H9 (cell line): ENCODE measurements around the gene PXDN. TPM values are rescaled to one million over a fixed set of nuclear protein-coding genes. Genes with fewer than 3 reads are reported as not detected.

Experiments
- DNase-seq: peaks from one replicate; pipeline ENCODE4 v3.0.0-alpha.2; 2017
- H2AFZ ChIP-seq: one replicate; pipeline ENCODE4 v1.6.1; 2013; ENCODE audit warnings: mild to moderate bottlenecking, low read length, control low read depth, moderate library complexity
- H2AK5ac ChIP-seq: 2 replicates; pipeline ENCODE4 v1.6.1; 2013; ENCODE audit warnings: low read length, control low read depth, mixed read lengths; ENCODE audit not compliant: insufficient read length
- H2BK120ac ChIP-seq: one replicate; pipeline ENCODE4 v1.6.1; 2013; ENCODE audit warnings: low read depth, mild to moderate bottlenecking, low read length, control low read depth, inconsistent platforms; ENCODE audit not compliant: poor library complexity, severe bottlenecking
- H2BK12ac ChIP-seq: 2 replicates; pipeline ENCODE4 v1.6.1; 2013; ENCODE audit warnings: low read length, control low read depth, mixed read lengths, low read depth; ENCODE audit not compliant: insufficient read length
- H2BK15ac ChIP-seq: 2 replicates; pipeline ENCODE4 v1.6.1; 2013; ENCODE audit warnings: low read depth, low read length, control low read depth
- H2BK20ac ChIP-seq: one replicate; pipeline ENCODE4 v1.6.1; 2013; ENCODE audit warnings: low read depth, mild to moderate bottlenecking, low read length, control low read depth, inconsistent platforms; ENCODE audit not compliant: poor library complexity, severe bottlenecking
- H2BK5ac ChIP-seq: 2 replicates; pipeline ENCODE4 v1.6.1; 2013; ENCODE audit warnings: low read length, control low read depth, mixed read lengths; ENCODE audit not compliant: insufficient read length
- H3K14ac ChIP-seq: 2 replicates; pipeline ENCODE4 v1.6.1; 2013; ENCODE audit warnings: low read length, control low read depth; ENCODE audit not compliant: insufficient read depth
- H3K18ac ChIP-seq: 2 replicates; pipeline ENCODE4 v1.6.1; 2013; ENCODE audit warnings: low read depth, mild to moderate bottlenecking, mixed read lengths, low read length, control low read depth; ENCODE audit not compliant: insufficient read length
- H3K23ac ChIP-seq: 2 replicates; pipeline ENCODE4 v1.6.1; 2013; ENCODE audit warnings: low read length, control low read depth, mixed read lengths, low read depth; ENCODE audit not compliant: insufficient read length
- H3K23me2 ChIP-seq: 2 replicates; pipeline ENCODE4 v1.6.1; 2013; ENCODE audit warnings: low read depth, mild to moderate bottlenecking, mixed read lengths, low read length, control low read depth; ENCODE audit not compliant: insufficient read length, poor library complexity, severe bottlenecking
- H3K27ac ChIP-seq: 2 replicates; pipeline ENCODE4 v1.5.1; 2013; ENCODE audit warnings: low read length, control low read depth, mixed read lengths, low read depth; ENCODE audit not compliant: insufficient read length
- H3K27me3 ChIP-seq: 2 replicates; pipeline ENCODE4 v1.6.1; 2013; ENCODE audit warnings: low read length, control low read depth, inconsistent platforms; ENCODE audit not compliant: insufficient read depth
- H3K4ac ChIP-seq: 2 replicates; pipeline ENCODE4 v1.6.1; 2013; ENCODE audit warnings: low read depth, mild to moderate bottlenecking, control low read depth, inconsistent platforms, low read length, moderate library complexity
- H3K4me1 ChIP-seq: 2 replicates; pipeline ENCODE4 v1.6.1; 2013; ENCODE audit warnings: low read length, control low read depth, inconsistent platforms; ENCODE audit not compliant: insufficient read depth
- H3K4me2 ChIP-seq: 2 replicates; pipeline ENCODE4 v1.6.1; 2013; ENCODE audit warnings: low read length, control low read depth, mixed read lengths; ENCODE audit not compliant: insufficient read length, insufficient read depth
- H3K56ac ChIP-seq: 2 replicates; pipeline ENCODE4 v1.6.1; 2013; ENCODE audit warnings: low read depth, mild to moderate bottlenecking, mixed read lengths, low read length, control low read depth; ENCODE audit not compliant: insufficient read length
- H3K79me1 ChIP-seq: 2 replicates; pipeline ENCODE4 v1.6.1; 2013; ENCODE audit warnings: low read depth, mild to moderate bottlenecking, moderate library complexity, low read length, control low read depth, inconsistent platforms; ENCODE audit not compliant: insufficient read depth, poor library complexity, severe bottlenecking
- H3K79me2 ChIP-seq: 2 replicates; pipeline ENCODE4 v1.6.1; 2013; ENCODE audit warnings: low read length, control low read depth, inconsistent platforms; ENCODE audit not compliant: insufficient read depth
- H3K9ac ChIP-seq: 2 replicates; pipeline ENCODE4 v1.6.1; 2013; ENCODE audit warnings: low read length, control low read depth, mixed read lengths; ENCODE audit not compliant: insufficient read length; ENCODE audit errors: extremely low read depth
- H3K9me3 ChIP-seq: one replicate; pipeline ENCODE4 v1.6.1; 2013; ENCODE audit warnings: low read depth, low read length, inconsistent platforms; ENCODE audit not compliant: control insufficient read depth
- H3T11ph ChIP-seq: one replicate; pipeline ENCODE4 v1.6.1; 2013; ENCODE audit warnings: mild to moderate bottlenecking, low read length, control low read depth, inconsistent platforms
- H4K20me1 ChIP-seq: one replicate; pipeline ENCODE4 v1.6.1; 2013; ENCODE audit not compliant: control insufficient read depth, insufficient read length, insufficient read depth
- H4K5ac ChIP-seq: 2 replicates; pipeline ENCODE4 v1.6.1; 2013; ENCODE audit warnings: low read depth, mild to moderate bottlenecking, mixed read lengths, low read length, control low read depth; ENCODE audit not compliant: insufficient read length
- H4K8ac ChIP-seq: replicated peaks from 2 replicates; pipeline ENCODE4 v1.6.1; 2013; ENCODE audit warnings: low read length, control low read depth, mixed read lengths, low read depth; ENCODE audit not compliant: insufficient read length
- H4K91ac ChIP-seq: 2 replicates; pipeline ENCODE4 v1.6.1; 2013; ENCODE audit warnings: low read depth, mild to moderate bottlenecking, moderate library complexity, mixed read lengths, low read length, control low read depth; ENCODE audit not compliant: insufficient read length
- H3K27ac Mint-ChIP-seq, 3 experiments: 2 replicates in 2 of 3; 3 replicates in 1 of 3; pipeline ENCODE4 v1.8.0; 2020 to 2021; ENCODE audit warnings: mixed read lengths in 3 of 3, mild to moderate bottlenecking in 1 of 3, moderate library complexity in 1 of 3
- H3K27me3 Mint-ChIP-seq: 2 replicates; pipeline ENCODE4 v1.8.0; 2021; ENCODE audit warnings: low read depth, mild to moderate bottlenecking, moderate library complexity, mixed read lengths
- H3K36me3 Mint-ChIP-seq, 3 experiments: 2 replicates in 2 of 3; 3 replicates in 1 of 3; pipeline ENCODE4 v1.8.0; 2020 to 2021; ENCODE audit warnings: low read depth in 3 of 3, mixed read lengths in 3 of 3; ENCODE audit not compliant: insufficient read depth in 1 of 3
- H3K4me1 Mint-ChIP-seq, 2 experiments: 2 replicates each; pipeline ENCODE4 v1.8.0; 2020; ENCODE audit warnings: mixed read lengths in 2 of 2
- H3K4me3 Mint-ChIP-seq, 2 experiments: 2 replicates in 1 of 2; 3 replicates in 1 of 2; pipeline ENCODE4 v1.8.0; 2020 to 2021; ENCODE audit warnings: mild to moderate bottlenecking in 2 of 2, mixed read lengths in 2 of 2, moderate library complexity in 1 of 2
- H3K9me3 Mint-ChIP-seq, 2 experiments: 2 replicates in 1 of 2; 3 replicates in 1 of 2; pipeline ENCODE4 v1.8.0; 2020; ENCODE audit warnings: mild to moderate bottlenecking in 2 of 2, mixed read lengths in 2 of 2, moderate library complexity in 1 of 2
- CTCF ChIP-seq: fragments of 200-600 bp; sonication (generic); conservative IDR thresholded peaks from 3 replicates; pipeline ENCODE4 v1.8.0; 2021; ENCODE audit warnings: antibody characterized with exemption, mild to moderate bottlenecking
- WGBS: extraction: QIAGEN DNeasy Blood & Tissue Kit; methylation state at CpG from one replicate; pipeline ENCODE4 v1.1.7; 2013; ENCODE audit warnings: missing lambda C conversion rate, low lambda C conversion rate, mixed read lengths; ENCODE audit not compliant: insufficient read length; ENCODE audit errors: extremely low coverage; 5-methylcytosine and 5-hydroxymethylcytosine counted together
- total RNA-seq: library from RNA; stranded (reverse); gene quantifications from 2 replicates; pipeline ENCODE4 v1.2.1, GENCODE V29; 2021

The PXDN gene
- total RNA-seq, 1 experiment from 2014 or later, result 146 TPM

GRCh38 chr2:1625281-1626001 lies 118.9 kb downstream of the PXDN start:
- peak overlapping the region; percentile 32 for H2AFZ ChIP-seq
- peak overlapping the region; percentile 82 for H3K14ac ChIP-seq
- H4K8ac ChIP-seq, result no peak overlapping the region
- peaks cover 5% of the 10 kb centered on the region for H3K23me2 ChIP-seq
- H4K91ac ChIP-seq, result peak overlapping the region; percentile 5
- no peaks in the 10 kb centered on the region for H3K9me3 ChIP-seq
- peak overlapping the region; percentile 81 for H2BK5ac ChIP-seq
- no peak overlapping the region for H2BK20ac ChIP-seq
- Mint-ChIP-seq H3K27ac (peak overlapping the region; percentile 99 to 100 (median 99)), H3K9me3 (peaks cover 3 to 12% of the 10 kb centered on the region in 2 experiments; a peak in 3 of 5 replicates), H3K4me3 (peak overlapping the region; percentile 63 to 75), H3K27me3 (no peaks in the 10 kb centered on the region; the same call in 1 of the 2 replicates), H3K36me3 (peaks cover 36 to 37% (median 36%) of the 10 kb centered on the region in 3 experiments), H3K4me1 (peaks cover 40 to 41% of the 10 kb centered on the region in 2 experiments)
- peak overlapping the region; percentile 68 for H3T11ph ChIP-seq
- H3K4me2 ChIP-seq, result peak overlapping the region; percentile 77
- H3K4ac ChIP-seq, result no peak overlapping the region; the same call in 1 of the 2 replicates
- TF ChIP-seq CTCF, result no peak
- no peaks in the 10 kb centered on the region for H3K79me1 ChIP-seq
- H2BK12ac ChIP-seq, result peak overlapping the region; percentile 2
- peak overlapping the region; percentile 94 for H3K18ac ChIP-seq
- peaks cover 8% of the 10 kb centered on the region for H3K4me1 ChIP-seq
- peak overlapping the region; percentile 79 for H3K9ac ChIP-seq
- H4K20me1 ChIP-seq, result no peaks in the 10 kb centered on the region
- H2AK5ac ChIP-seq, result peak overlapping the region; percentile 85
- DNase-seq, result peak; percentile 97
- peak overlapping the region; percentile 42 for H4K5ac ChIP-seq
- no peaks in the 10 kb centered on the region for H3K27me3 ChIP-seq
- no peak overlapping the region for H3K23ac ChIP-seq
- H3K79me2 ChIP-seq, result no peaks in the 10 kb centered on the region
- WGBS, result no CpG with 5 or more reads among the region's 20 CpGs
- H2BK120ac ChIP-seq, result no peak overlapping the region
- peak overlapping the region; percentile 21 for H3K56ac ChIP-seq
- H2BK15ac ChIP-seq, result no peak overlapping the region
- H3K27ac ChIP-seq, result peak overlapping the region; percentile 98
